Measurements from ENCODE around the gene RPL23.

Gene RPL23

GRCh38 chr17:38890410-38890746 lies 36.9 kb upstream of the RPL23 start:
- Histone ChIP-seq H3K27me3 (ENCODE audit: control insufficient read depth, insufficient read depth, low read length) (no peaks in the 10 kb centered on the region), H3K9me3 (ENCODE audit: control insufficient read depth, low read length) (no peaks in the 10 kb centered on the region), H3K79me2 (peaks cover 18% of the 10 kb centered on the region), H3K4me1 (peaks cover 5% of the 10 kb centered on the region), H3K27ac (no peak overlapping the region), H3K4me2 (ENCODE audit: low read length) (no peak overlapping the region), H3K36me3 (ENCODE audit: control insufficient read depth, insufficient read depth, low read length) (no peaks in the 10 kb centered on the region), H3K4me3 (ENCODE audit: low read depth, low read length) (no peak overlapping the region), H2AFZ (no peak overlapping the region), H3K9ac (no peak overlapping the region)
- TF ChIP-seq CTCF (IDR thresholded peaks at IDR 0.05), result no peak

GRCh38 chr17:38889745-38890409 lies 36.4 kb upstream of the RPL23 start:
- H3K27ac ChIP-seq, result no peak overlapping the region
- no peak overlapping the region for H2AFZ ChIP-seq
- H3K4me3 ChIP-seq (ENCODE audit: low read depth, low read length), result no peak overlapping the region
- peaks cover 5% of the 10 kb centered on the region for H3K4me1 ChIP-seq
- H3K9me3 ChIP-seq (ENCODE audit: control insufficient read depth, low read length), result no peaks in the 10 kb centered on the region
- H3K27me3 ChIP-seq (ENCODE audit: control insufficient read depth, insufficient read depth, low read length), result no peaks in the 10 kb centered on the region
- no peak for TF ChIP-seq CTCF (IDR thresholded peaks at IDR 0.05)
- no peaks in the 10 kb centered on the region for H3K36me3 ChIP-seq (ENCODE audit: control insufficient read depth, insufficient read depth, low read length)
- no peak overlapping the region for H3K4me2 ChIP-seq (ENCODE audit: low read length)
- no peak overlapping the region for H3K9ac ChIP-seq
- H3K79me2 ChIP-seq, result peaks cover 23% of the 10 kb centered on the region

DNA sequence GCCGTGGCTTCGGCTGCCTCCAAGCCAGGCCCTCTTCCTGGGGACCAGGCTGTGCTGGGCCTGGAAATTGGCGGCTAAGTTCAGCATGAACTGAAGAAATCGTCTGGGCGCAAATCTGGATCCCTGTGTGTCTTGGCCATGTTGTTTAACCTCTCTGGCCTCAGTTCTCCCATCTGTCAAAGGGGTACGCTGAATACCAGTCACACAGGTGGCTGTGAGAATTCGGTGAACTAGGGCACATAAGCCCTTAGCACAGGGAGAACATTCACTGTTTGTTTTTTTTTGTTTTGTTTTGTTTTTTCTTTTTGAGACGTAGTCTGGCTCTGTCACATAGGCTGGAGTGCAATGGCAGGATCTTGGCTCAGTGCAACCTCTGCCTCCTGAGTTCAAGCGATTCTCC lies 35.3 kb upstream of the RPL23 start:
- Histone ChIP-seq H2AFZ (no peak overlapping the region), H3K79me2 (peaks cover 26% of the 10 kb centered on the region), H3K36me3 (ENCODE audit: control insufficient read depth, insufficient read depth, low read length) (no peaks in the 10 kb centered on the region), H3K9ac (no peak overlapping the region), H3K4me1 (peaks cover 5% of the 10 kb centered on the region), H3K27ac (no peak overlapping the region), H3K27me3 (ENCODE audit: control insufficient read depth, insufficient read depth, low read length) (no peaks in the 10 kb centered on the region), H3K9me3 (ENCODE audit: control insufficient read depth, low read length) (no peaks in the 10 kb centered on the region), H3K4me3 (ENCODE audit: low read depth, low read length) (no peak overlapping the region), H3K4me2 (ENCODE audit: low read length) (no peak overlapping the region)
- no peak for TF ChIP-seq CTCF (IDR thresholded peaks at IDR 0.05)

GRCh38 chr17:38886643-38887010 lies 33.1 kb upstream of the RPL23 start:
- Histone ChIP-seq H2AFZ (no peak overlapping the region), H3K9ac (no peak overlapping the region), H3K4me1 (peaks cover 5% of the 10 kb centered on the region), H3K27ac (no peak overlapping the region), H3K79me2 (peaks cover 40% of the 10 kb centered on the region), H3K9me3 (ENCODE audit: control insufficient read depth, low read length) (no peaks in the 10 kb centered on the region), H3K36me3 (ENCODE audit: control insufficient read depth, insufficient read depth, low read length) (no peaks in the 10 kb centered on the region), H3K4me2 (ENCODE audit: low read length) (no peak overlapping the region), H3K27me3 (ENCODE audit: control insufficient read depth, insufficient read depth, low read length) (no peaks in the 10 kb centered on the region), H3K4me3 (ENCODE audit: low read depth, low read length) (no peak overlapping the region)
- no peak for TF ChIP-seq CTCF (IDR thresholded peaks at IDR 0.05)
